NCI-H446 treated with DMSO at 0.1 percent for 48 hours (cell line): ENCODE results near the gene TRABD.

Source experiments
- DNase-seq: peaks from one replicate; lab custom pipeline; 2025; lab: John Stamatoyannopoulos, UW

TRABD gene

DNA sequence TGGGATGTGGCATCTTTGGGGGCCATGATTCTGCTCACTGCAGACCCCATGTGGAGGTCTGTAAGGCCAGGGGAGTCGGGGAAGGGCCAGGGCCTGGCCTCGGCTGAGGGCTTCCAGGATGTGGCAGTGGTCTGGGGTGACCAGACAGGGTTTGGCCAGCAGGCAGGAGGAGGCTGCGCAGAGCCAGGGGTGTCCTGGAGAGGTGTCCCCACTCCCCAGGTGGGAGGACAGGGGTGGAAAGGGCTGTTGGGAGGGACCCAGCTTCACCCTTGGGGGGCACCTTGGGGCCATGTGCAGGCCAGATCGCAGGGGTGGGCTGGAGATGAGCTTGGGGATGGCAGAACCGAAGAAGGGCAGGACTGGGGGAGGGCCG, 11.7 kb upstream of the TRABD start:
- no peak for DNase-seq

DNA sequence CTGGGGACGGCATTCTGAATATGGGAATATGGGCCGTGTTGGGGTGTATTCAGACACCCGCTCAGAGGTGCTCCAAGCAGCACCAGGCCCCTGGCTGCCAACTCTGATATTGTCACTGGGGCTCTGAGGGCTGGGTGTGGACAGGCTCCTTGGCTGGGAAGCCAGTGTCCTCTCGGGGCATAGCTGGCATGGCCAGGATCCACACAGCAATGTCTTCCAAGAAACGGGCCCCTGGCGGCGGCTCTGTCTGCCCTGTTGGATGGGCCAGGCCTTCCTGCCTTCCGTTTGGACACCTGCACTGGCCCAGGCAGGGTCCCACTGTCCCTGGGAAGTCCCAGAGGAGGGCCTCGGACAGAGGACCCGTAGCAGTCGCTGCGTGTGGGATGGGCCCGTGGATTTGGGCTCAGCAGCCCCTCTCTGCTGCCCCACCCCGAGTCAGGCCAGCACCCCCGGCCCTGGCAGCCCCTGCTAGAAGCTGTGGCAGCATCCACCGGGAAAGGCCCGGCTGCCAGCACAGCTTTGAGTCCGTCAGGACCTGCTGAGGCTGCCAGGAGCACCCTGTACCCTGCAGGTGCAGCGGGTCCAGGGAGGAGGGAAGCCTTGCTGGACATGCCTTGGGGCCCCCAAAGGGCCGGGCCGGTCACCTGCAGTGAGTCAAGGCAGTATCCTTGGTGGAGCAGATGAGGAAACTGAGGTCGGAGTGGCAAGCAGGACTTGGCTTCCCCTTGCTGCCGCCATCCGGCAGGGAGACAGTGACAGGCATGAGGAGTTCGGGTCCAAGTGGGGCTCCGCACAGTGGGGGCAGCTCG, 11.1 kb upstream of the TRABD start:
- no peak for DNase-seq

DNA sequence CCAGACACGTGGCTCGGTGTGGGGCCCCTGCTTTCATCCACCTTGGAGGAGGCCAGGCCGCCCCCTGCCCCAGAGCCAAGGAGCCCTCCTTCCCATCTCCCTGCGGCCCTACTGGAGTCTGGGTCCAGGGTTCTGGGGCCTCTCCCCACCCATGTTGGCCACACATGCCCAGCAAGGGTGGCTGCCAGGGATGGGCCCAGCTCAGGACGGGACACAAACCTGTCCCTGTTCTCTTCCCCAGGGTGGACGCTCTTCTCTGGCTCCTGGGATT, 10.6 kb upstream of the TRABD start:
- DNase-seq = no peak

DNA sequence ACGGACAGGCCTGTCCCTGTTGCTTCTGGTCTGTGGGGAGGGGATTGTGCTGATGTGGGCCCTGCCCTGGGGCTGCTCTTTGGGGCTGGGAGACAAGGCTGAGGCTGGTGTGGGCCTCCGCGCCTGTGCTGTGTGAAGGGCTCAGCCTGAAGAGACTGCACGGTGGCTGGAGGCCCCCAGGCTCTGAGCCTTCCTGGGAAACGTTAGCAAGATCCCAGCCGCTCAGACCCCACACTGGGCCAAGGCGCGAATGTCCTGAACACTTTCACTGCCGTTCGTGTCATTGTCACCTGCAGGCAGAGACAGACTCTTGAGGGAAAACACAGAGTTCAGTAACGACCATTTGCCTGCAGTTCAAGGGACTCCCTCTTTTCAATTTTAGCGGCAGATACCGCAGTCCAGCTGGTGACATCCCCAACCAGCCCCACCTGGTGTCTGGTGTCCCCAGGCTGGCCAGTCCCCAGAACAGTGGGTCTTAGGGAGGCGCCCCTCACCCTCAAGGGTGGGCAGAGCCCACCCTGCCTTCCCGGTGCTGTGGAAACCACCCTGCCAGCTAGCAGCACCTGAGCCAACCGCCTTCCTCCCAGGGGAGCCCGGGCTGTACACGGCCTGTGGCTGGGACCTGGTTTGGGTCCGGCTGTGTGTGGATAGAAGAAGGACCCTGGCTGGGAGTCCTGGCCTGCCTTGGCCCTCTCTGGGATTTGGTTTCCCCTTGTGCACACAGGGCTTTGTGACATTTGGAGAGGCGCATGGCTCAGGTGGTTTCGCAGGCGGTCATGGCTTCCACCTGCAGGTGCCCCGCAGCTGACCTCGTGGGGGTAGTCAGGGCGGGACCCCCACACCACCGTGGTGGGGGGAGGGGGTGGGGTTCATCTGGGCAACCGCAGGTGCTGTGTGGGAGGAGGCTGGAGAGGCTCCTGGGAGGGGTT, 9.5 kb upstream of the TRABD start:
- DNase-seq = no peak

DNA sequence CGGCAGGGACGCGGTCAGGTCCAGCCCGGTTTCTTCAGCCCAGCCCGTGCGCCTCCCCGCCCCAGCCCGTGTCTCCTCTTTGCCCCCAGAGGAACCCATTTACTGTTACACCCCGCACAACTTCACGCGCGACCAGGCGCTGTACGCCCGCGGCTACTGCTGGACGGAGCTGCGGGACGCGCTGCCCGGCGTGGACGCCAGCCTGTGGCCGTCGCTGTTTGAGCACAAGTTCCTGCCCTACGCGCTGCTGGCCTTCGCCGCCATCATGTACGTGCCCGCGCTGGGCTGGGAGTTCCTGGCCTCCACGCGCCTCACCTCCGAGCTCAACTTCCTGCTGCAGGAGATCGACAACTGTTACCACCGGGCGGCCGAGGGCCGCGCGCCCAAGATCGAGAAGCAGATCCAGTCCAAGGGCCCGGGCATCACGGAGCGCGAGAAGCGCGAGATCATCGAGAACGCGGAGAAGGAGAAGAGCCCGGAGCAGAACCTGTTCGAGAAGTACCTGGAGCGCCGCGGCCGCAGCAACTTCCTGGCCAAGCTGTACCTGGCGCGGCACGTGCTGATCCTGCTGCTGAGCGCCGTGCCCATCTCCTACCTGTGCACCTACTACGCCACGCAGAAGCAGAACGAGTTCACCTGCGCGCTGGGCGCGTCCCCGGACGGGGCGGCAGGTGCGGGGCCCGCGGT, 8.7 kb upstream of the TRABD start:
- no peak for DNase-seq

DNA sequence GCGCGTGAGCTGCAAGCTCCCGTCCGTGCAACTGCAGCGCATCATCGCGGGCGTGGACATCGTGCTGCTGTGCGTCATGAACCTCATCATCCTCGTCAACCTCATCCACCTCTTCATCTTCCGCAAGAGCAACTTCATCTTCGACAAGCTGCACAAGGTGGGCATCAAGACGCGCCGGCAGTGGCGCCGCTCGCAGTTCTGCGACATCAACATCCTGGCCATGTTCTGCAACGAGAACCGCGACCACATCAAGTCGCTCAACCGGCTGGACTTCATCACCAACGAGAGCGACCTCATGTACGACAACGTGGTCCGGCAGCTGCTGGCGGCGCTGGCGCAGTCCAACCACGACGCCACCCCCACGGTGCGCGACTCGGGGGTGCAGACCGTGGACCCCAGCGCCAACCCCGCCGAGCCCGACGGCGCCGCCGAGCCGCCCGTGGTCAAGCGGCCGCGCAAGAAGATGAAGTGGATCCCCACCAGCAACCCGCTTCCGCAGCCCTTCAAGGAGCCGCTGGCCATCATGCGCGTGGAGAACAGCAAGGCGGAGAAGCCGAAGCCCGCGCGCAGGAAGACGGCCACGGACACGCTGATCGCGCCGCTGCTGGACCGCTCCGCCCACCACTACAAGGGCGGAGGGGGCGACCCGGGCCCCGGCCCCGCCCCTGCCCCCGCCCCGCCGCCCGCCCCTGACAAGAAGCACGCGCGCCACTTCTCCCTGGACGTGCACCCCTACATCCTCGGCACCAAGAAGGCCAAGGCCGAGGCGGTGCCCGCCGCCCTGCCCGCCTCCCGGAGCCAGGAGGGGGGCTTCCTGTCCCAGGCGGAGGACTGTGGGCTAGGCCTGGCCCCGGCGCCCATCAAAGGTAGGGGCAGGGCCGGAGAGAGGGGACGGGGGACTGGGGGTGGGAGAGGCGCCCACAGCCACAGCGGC, 7.9 kb upstream of the TRABD start:
- DNase-seq = no peak

DNA sequence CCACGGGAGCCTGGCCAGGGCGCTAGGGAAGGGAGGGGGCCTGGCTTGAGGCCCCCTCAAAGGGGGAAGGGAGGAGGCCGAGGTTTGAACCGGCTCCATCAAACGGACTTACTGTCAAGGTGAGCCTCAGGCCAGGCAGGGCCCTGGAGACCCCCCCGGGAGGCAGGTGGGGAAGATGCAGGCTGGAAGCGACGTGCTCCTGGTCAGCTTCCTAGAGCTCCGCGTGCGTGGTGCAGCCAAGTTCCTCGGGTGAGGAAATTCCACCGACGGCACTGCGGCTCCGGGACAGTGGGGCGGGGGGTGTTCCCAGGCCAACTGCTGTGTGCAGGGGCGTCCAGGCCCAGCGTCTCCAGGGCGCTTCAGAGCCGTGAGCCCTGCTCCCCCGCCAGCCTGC, 7.2 kb upstream of the TRABD start:
- DNase-seq = no peak

DNA sequence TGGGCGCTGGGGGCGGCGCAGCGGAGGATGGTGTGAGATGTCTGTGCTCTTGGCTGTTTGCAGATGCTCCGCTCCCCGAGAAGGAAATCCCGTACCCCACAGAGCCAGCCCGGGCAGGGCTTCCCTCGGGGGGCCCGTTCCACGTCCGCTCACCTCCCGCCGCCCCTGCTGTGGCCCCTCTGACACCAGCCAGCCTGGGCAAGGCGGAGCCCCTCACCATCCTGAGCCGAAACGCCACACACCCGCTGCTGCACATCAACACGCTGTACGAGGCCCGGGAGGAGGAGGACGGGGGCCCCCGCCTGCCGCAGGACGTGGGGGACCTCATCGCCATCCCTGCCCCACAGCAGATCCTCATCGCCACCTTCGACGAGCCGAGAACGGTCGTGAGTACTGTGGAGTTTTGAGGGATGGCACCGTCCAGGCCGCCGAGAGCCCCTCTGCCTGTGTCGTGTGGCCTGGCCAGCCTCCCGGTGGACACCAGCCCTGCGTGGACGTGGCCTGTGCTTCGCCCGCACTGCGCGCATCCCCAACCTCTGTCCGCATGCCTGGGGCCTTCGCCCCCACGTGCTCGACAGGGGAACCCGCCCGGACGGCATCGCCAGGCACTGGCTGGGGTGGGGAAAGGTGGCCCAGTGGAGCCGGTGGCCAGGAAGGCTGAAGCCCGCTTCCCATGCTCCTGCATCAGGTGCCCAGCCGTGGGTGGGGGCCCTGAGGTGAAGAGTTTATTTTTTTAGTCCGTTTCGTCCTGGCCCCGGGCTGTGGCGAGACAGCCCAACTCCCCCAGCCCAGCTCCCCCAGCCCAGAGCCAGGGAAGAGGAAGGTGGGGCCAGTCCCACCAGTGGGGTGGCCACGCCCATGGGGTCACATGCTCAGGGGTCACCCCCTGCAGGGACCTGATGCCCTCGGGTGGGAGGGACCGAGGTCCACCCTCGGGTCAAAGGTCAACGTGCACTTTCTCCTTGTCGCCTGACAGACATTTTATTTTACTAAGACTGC, 6.5 kb upstream of the TRABD start:
- DNase-seq = no peak

DNA sequence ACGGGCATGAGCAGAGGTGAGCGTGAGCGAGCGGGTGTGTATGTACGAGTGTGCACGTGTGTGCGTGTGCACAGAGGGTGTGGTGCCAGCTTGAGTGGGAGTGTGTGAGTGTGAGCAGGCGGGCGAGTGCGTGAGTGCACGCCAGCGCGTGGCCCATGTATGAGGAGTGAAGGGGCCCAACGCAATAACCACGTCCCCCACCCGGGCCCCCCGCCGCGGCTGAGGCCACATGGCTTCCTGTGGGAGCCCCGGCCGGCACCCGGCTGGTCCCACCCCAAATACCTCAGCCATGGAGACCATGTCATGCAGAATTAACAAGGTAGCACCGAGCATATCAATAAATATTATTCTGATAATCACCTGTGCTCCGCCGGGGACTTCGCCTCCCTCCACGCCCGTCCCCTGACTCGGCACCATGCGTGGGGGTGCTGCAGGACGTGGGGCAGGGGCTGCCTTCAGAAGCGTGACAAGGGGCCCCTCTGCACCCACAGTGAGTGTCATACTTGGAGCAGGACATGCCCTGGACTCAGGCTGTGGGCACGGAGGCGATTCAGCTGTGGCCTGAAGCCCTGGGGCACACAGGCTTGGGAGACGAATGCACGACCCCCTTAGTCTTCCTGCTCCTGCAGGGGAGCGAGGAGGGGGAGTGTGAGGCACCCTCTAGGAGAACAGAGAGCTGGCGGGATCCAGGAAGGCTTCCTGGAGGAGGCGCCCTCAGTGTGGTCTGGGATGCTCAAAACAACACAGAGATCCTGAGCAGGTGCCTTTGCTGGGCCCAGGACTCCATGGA, 5.6 kb upstream of the TRABD start:
- no peak for DNase-seq

DNA sequence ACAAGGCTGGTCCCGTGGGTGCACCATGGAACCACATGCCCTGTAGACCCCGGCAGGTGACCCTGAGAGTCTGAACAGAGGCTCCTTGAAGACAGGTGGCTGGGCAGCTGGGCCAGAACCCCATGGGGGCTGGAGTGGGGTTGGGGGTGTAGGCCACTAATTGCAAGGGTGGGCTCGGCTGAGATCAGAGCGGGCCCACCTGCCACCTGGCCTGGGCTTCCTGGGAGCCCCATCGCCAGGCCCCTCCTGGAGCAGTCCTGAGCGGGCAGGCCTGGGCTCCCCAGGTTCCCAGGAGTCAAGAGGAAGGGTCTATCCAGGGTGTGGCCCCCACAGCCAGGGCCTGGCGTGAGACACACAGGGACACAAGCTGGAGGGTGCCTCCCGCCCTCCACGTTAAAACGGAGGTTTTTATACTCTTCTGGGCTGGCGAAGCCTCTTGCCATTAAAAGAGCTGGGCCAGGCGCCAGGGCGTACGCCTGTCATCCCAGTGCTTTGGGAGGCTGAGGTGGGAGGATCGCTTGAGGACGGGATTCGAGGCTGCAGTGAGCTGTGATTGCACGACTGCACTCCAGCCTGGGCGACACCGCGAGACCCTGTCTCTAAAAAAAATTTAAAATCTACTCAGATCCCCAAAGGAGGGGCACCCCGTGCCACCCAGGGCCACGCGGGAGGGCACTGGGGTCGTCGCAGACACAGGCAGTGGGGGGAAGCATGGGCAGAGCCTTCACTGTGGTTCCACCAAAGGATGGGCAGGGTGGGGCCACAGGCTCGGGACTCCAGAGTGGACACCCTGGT, 4.8 kb upstream of the TRABD start:
- DNase-seq = no peak

DNA sequence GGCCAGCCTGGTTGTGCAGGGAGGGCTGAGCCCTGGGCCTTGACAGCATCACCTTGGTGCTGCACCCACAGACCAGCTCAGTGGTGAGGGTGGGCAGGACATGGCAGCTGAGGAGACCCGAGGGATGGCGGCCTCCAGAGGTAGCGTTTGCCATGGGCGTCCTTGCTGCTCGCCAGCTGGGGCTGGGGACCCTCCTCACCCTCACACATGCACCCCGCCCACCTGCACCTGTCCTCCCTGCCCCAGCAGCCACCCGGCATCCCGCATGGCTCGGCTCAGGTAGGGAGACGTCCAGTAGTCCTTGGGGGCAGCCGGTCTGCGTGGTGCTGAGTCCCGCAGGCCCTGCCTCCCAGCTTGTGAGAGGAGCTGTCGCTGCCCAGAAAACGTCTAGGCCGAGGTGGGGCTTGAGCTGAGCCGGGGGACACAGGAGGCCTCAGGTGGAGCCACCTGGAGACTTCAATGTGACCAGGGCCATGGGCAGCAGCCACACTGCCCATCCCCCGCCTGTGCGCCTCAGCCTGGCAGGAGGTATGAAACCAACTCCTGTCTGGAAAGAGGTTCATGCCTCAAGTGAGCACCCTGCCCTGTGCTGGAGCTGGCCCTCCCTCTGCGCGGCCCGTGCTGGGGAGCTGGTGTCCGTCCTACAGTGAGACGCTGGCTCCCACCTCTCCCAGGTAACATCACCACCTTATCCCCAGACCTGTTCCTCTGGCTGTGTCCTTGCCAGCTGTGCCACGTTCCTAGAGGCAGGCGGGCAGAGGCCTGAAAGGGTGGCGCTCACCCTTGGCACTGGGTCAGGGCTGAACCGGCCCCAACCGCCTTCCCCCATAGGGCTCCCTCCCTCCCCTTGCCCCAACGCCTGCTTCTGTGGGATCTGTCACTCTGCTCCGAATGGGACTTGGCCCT, 3.3 kb upstream of the TRABD start:
- DNase-seq = no peak

DNA sequence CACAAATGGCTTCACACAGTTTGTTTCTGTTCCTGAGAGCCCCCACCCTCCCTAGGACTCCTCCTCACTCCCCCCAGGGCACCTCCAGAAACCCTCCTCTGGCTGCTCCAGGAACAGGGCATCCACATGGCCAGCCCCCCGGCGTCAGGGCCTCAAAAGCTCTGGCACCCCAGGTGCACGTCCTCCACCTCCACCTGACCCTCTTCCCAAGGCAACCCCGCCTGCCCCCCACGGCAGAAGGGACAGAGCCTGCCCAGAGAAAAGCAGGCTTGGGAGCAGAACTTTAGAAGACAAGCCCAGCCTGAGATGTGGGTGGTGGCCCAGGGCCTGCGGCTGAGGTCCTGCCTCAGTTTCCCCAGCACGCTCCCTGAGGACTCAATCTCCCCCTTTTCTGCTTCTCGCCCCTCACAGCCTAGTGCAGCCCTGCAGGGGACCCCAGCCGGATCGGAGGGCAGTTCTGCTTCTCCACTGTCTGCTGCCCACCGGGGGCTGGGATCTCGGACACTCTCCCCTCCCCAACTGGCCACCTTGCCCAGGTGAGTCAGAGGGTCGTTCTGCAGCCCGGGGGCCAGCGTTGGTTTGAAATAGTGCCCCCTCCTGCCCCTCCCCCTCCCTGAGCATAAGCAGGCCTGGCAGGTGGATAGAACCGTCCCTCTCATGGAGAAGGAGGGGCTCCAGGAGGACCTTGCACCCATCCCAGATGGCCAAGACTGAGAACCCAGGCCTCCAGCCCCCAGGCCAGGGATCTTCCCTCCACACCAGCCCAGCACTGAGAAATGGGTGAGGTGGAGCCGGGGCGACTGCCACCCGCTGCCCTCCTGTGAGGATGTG, 2.4 kb upstream of the TRABD start:
- DNase-seq = no peak

DNA sequence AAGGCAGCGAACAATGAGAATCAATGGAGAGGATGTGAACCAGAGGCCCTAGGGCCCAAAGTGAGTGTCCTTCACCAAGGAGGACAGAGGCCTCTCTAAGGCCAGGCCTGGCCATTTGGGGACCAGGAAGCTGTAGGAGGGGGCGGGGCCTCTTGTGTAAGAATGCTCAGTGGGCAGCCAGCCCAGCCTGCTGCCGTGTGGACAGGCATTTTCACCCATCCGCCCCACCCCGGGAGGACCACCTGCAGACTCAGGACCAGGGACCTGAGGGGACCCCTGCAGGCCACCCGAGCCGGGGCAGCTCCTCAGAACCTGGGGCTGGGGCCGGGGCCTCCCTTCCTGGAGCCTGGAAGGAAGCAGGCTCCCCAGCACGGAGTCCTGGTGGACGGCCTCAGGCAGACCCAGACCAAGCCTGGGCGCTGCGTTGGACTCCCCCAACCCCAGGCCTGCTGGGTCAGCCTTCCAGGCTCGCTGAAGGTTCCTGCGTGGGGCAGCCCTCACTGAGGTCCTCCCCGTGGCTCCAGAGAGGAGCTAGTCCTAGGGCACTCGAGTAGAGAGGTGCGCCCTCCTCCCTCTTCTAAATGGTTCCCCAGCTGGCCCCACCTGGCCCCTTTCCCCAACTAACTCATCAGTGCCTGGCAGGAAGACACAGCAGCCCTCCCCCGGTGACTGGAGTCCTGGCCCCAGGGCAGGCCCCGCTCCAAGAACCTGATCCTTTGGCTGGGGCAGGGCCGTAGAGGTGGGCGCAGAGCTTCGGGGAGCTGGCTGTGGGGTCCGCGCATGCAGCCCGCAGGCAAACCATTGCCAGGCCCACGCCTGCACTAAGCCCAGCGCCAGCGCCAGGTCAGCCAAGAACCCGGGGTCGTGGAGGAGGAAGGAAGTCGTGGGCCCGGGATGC, 1.5 kb upstream of the TRABD start:
- DNase-seq = no peak

DNA sequence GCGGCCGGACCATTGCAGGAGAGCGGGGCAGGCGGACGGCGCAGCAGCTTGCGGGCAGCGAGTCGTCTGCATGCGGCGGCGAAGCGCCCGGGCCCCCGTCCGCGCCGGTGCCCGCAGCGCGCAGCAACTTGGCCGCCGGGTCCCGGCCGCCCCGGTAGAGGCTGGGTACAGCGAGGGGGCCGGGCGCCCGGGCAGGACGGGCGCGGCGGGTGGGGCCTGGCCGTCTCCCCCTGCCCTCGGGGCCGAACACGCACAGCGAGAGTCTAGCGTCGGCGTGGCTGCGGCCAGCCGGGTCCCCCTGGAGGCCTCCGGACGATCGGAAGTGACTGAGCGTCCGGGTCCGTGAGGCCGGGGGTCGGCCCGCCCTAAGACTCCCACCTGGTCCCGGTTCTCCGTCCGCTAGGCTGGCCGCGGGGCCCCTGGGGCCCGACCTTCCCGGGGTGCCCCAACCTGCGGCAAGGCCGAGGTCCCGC, 775 bp upstream of the TRABD start:
- DNase-seq = no peak

DNA sequence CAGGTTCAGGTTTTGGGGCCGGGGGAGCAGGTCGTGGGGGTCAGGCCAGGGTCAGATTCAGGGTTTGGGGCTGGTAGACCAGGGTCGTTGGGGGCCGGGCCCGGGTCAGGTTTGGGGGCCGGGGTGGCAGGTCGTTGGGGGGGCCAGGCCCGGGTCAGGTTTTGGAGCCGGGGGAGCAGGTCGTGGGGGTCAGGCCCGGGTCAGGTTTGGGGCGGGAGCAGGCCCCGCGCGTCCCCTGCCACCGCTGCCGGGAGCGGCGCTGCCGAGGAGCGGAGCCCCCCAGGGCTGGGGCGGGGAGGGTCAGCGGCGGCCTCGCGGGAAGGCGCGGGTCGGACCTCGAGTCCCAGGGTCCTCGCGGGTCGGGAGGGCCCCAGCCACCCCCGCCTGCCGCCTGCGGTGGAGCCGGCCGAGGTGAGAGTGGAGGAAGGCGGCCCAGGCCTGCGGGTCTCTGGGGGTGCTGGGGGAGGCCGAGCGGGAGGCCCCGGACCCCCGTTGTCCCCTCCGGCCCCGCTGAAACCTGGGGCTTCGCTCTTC, 535 bp downstream of the TRABD start:
- DNase-seq = no peak
